ENCODE measurements around the gene CCDC77.

The CCDC77 gene

DNA sequence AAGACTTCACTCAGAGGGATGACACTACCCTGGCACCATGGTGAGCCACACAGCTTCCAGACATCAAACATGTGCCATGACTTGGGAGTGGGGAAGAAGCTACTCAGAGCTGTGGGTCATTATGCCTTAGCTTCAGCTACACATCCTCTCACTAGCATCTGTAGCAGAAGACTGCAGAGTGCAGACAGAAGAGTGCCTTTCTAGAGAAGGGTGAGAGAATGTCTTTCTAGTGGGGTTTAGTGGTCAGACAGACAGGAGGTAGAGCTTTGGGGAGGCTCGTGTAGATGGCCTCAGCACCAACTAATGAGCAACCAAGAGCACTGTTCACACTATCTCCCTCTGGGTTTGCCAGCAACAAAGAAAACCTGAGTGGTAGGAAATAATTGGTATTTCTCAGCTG, 53.4 kb downstream of the CCDC77 start:
- DNase-seq = no peak

DNA sequence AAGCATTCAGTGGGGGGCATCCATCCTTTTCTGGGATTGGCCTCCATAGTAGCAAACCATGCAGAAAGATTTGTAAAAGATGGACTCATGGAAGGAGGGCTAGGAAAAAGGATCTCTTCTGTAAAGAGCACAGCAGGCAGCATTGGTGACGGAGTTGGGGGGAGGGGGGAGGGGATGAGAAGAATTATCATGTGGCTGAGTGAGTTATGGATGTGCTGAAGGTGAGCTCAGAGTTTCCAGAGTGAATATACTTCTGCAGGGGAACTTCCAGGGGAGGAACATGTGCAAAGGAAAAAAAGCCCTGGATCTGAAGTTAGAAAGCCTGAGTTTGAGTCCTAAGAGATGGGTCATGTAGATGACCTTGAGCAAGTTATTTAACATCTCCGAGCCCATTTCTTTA, 54.4 kb downstream of the CCDC77 start:
- no peak for DNase-seq

DNA sequence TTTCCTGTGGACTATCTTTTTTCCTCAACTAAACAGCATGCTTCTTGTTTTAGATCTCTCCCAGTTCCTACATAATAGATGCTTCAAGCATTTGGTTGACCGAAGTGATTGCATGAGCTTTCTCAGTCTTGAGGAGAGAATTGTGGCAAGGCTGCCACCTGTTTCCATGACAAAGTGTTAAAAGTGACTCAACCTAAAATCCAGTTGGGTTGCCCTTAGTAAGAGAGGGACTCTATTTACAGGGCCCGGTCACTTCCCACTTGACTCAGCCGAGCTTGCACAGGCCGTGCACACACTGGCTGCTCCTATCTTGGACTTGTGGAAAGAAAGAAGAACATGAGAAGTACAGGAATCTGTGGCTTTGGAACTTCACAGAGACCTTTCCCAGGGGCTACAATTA, 56.2 kb downstream of the CCDC77 start:
- no peak for DNase-seq

DNA sequence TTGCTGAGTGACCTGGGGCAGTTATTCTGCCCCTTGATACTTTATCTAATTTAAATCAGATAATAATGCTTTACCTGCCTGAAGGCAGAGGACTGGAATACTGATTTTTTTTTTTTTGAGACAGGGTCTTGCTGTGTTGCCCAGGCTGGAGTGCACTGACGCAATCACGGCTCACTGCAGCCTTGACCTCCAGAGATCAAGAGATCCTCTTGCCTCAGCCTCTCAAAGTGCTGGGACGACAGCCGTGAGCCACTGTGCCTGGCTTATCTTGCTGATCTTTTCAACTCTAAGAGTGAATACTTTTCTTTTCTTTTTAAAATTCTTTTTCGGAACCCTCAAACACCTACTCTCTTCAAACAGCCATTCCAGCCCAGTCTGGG, 57.6 kb downstream of the CCDC77 start:
- DNase-seq = no peak

DNA sequence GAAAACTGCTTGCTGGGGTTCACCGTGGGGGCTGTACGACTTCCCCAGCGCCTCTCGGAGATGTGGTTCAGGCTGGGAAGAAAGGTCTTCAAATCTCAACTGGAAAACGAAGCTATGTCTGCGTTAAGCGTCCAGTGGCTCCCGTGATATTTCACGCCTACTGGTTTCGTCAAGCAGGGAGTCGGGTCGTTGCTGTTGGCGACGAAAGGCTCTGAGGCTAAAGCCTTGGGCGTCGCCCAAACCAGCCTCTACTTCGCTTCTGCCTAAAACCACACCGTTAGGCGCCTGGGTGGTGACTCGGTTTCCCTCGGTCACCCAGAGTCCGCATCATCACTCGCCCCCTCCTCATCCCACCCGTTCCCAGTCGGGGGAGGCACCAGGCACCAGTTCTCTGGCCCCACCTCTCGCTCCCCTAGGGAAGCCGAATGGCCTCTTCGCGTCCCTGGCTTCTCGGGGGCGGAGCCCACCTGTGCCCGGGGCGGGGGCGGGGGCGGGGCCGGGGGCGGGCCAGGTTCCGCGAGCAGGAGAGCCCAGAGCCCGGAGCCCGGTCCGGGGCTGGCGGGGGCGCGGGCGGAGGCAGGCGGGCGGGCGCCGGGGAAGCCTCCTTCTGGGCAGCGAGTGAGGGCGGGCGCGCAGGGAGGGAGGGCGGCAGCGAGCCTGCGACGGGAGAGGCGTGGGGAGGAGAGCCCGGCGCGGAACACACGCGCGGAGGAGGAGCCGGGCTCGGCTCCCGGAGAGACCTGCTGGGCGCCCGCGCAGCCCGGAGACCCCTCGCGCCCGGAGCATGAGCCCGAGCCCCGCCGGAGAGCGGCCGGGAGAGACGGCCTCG, 58.2 kb downstream of the CCDC77 start, which contains the start of gene B4GALNT3:
Gene B4GALNT3, plus strand, starts transcription at position 510 of the 829 bp plus-strand sequence. CDS start 438 bp downstream, outside the sequence.
- no peak for DNase-seq

DNA sequence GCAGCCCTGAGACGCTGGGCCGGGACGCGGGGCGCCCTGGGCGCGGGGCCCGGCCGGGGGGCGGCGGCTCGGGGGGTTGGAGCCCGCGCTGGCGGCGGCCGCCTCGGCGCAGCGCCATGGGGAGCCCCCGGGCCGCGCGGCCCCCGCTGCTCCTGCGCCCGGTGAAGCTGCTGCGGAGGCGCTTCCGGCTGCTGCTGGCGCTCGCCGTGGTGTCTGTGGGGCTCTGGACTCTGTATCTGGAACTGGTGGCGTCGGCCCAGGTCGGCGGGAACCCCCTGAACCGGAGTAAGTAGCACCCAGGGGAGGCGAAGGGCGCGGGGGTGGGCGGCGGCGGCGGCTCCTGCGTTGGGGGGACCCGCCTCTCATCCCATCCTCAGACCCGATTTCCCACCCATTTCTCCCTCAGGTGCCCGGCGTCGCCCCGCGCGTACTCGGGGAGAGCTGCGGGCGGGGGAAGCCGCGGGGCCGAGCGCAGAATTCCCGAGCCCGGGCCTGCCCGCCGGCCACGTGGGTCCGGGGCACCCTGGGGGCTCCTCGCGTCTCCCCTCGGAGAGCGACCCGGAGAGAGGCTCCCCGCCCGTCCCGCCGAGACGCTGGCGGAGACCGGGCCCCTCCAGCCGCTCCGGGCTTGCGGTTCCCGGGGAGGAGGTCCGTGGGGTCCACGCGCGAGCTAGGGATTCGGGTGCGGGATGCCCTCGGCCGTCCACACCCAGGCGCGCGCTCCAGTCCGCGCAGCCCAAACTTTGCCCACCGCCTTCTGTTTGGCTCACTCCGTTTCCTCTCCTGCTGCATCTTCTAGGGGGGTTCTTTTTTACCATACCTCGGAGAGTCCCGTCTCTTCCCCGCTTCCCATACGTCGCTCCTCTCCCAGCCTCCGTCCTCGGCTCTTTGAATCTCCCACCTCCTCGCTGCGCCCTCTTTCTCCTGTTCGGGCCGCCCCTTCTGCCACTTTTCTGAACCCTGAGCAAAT, 59.1 kb downstream of the CCDC77 start:
- DNase-seq = no peak

DNA sequence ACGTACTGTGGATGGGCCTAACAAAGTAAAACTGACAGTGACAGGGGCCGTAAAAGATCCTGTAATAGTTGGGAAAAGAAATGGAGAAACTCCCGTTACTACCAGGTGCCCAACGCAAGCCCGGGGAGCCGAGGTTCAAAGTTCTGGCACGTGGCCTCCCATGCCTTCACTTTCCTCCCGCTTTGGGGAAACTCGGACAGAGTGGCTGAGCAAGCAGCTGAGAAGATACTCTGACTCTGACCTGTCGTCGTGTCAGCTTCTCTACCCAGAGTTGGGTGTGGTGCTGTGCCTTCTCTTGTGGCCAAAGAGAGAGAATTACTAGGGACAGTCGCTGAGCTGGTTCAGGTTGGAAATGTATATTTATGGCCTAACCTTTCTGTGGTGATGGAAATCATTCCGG, 60.0 kb downstream of the CCDC77 start:
- DNase-seq = no peak

DNA sequence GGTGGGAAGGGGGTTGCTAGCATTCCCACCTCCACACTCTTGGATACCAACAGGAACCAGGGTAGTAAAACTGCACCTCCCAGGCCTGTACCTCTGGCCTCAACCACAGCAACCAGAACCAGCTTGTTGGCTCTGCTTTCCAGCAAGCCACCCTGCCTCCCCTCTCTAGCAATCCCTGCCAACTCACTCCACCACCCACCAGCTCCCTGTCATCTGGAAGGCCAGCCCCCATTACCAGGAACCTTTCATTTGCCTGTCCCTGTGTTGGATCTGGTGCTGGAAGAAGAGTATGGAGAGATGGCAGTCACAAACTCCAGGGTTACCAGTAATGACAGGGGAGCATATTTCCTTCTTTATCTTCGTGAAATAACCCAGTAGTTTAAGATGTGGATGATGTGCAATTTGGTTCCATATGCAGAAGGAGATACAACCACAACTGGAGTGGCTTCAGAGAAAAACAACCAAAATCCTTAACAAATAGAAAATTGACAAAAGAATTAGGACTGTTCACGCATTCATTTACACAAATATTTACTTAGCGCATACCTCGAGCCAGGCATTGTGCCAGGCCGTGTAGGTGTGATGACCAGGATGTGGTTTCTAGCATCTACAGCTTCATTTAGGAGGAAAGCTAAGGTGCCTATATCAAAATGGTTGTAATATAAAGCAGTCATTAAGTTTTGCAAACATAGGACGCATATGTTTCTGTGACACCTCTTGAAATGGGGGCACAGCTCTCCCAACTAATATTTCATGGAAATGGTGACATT, 61.7 kb downstream of the CCDC77 start:
- peak; percentile 60 for DNase-seq

DNA sequence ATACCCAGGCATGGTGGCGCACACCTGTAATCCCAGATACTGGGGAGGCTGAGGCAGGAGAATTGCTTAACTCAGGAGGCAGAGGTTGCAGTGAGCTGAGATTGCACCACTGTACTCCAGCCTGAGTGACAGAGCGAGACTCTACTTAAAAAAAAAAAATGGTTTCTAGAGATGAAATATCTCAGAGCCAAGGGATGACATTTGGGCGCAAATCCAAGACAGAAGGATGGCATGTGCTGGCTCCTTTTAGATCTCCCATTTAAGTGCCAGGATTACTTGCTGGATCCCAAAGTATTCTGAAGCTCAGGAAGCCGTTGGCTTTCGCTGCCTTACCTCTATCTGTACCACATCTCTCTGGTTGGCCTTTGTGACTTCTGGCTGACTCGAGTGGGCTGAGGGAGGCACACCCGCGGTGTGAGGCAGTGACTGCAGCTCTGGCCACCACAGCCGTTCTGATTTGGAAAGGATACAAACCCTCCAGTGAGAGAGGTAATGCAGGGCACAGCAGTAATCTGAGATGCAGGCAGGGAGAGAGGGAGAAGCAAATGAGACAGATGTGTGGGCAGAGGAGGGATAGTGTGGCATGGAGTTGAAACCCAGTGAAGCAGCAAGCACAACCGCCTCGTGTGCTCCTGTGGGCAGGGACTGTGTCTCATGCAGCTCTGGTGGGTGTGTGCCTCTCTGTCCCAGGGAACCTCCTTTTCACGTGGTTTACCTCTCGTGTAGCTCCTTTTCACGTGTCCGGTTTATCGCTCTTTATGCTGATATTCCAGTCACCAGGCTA, 63.2 kb downstream of the CCDC77 start:
- DNase-seq = no peak

DNA sequence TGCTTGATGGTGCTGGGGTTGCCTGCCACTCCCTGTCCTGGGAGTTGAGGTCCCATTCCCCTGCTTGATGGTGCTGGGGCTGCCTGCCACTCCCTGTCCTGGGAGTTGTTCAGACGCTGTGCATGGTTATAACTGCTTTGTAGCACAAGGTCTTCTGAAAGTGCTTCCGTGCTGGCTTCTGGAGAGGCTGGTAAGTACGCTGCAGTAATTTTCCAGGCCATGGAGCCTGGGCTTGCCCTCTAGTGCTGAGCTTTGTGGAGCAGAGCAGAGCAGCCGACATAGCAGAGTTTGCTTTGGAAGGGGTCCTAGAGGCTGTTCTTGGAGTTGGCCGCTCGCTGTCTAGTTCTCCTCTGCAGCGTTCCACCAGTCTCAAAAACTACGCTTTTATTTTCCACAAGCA, 64.6 kb downstream of the CCDC77 start:
- no peak for DNase-seq

DNA sequence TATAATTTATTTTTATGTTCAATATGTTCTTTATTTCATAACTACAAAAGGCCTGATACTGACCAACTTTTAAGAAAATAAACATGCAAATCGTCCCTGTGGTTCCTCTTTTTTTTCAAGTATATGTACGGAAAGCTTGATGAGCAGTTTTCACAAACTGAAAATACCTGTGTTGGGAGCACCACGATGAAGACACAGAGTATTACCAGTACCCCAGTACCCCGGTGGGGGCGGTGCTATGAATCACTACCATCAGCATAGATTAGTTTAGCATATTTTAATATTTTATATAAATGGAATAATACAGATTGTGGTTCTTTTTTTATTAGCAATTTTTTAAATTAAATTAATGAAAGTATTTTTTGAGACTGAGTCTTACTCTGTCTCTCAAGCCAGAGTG, 65.3 kb downstream of the CCDC77 start:
- no peak for DNase-seq

DNA sequence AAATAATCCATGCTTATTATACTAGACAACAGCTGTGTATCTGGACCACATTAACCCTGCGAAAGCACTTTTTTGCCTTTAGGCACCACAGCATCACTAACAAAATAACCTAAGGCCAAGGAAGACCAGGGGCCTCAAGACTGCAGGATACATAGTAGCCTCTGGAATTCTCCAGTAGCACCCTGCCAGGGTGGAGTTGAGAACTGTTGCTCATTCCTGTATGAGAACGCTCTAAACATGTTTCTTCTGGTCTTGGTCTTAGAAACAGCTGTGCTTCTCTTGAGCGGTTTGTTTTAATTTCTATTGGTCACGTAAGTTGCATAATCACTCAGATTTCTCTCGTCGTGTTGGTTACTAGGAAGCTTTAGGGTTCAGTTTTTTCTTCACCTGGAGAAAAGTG, 66.1 kb downstream of the CCDC77 start:
- DNase-seq = no peak

DNA sequence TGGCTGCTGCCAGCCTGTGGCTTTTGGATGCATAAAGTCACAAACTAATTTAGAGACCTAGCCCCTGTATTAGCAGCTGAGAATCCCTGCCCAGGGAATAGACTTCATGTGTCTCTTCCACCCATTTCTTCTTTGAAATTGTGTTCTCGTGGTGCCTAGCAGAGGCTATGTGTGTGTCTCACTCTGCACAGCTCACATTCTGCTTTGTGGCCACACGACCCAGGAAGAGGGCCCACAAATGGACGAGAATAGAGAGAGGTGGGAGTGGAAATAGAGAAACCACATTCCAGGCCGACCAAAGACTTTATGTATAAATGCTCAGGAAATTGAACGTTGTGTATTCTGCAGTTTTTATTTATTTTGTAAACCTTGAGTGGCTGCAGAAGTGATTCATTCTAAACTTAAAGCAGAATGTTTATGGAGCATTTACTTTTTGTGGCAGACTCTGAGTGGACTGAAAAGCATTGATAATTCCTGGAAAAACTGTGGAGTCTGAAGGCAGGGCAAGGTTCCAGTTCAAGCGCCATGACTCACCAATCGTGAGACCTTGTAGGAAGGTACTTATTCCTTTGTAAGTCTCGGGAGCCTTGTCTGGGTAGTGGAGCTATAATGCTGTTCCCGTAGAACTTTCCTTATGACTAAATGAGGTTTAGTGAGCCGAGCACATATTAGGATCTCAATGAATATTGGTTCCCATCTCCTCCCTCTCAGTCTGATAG, 67.4 kb downstream of the CCDC77 start:
- DNase-seq = no peak

DNA sequence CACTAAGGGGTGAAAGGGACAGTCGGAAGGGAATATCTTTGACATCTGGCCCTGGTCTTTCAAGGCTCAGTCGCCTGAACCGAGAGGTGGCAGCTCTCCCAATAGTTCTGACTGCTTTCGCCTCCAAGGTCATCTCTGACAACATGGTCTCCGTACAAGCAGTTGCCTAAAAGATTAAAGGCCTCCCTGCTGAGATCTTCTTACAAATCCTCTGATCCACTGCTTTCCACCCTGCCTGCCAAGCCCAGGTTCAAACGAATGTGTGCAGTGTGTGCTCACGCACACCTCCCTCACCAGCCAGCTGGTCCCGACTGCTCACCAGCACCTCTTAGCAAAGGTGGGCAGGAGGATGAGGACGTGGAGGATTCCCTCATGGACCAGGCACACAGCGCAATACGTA, 68.7 kb downstream of the CCDC77 start:
- no peak for DNase-seq

DNA sequence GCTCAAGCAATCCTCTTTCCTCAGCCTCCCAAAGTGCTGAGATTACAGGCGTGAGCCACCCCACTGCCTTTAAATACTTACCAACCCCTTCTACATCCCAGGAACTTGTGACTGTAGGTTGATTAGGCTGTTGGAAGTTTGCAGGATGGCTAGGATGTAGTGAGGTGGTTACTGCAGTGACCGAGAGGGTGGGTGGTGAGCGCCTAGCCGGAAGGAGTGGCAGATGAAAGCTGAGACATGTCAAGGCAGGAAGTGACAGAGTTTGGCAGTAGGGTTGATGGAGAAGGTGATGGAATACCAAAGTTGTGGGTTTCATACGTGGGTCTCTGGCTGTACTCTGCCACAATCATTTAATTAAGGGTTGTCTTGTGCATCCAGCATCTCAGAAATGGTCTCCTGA, 71.8 kb downstream of the CCDC77 start:
- DNase-seq = no peak

DNA sequence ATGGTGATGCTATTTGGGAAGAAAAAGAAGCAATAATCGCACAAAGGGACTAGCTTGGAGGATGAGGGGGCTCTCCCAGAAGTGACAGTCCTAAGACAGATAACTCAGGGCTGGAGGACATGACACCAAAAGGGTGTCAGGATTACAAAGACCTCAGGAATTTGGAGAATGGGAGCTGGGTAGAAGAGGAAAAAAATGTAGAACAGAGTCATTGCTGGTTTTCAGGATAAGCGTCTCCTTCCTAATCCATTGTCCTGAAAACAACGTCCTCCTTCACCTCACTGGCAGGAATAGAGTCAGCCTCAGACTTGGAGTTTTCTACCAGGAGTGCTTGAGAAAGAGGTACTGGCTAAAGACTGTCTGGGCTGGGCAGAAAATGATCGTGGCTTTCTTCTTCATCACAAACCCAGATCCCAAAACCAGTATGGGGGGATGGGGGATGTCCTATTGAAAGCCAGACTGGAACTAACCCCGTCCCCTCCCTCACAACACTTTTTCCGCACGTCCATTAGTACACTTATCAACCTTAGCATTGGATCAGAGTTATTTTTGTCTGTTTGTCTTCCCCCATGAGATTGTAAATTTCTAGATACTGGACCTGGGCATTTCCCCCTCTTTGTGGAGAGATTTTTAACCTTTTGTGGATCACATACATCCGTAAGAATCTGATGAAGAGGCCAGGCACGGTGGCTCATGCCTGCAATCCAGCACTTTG, 72.6 kb downstream of the CCDC77 start:
- DNase-seq = no peak

DNA sequence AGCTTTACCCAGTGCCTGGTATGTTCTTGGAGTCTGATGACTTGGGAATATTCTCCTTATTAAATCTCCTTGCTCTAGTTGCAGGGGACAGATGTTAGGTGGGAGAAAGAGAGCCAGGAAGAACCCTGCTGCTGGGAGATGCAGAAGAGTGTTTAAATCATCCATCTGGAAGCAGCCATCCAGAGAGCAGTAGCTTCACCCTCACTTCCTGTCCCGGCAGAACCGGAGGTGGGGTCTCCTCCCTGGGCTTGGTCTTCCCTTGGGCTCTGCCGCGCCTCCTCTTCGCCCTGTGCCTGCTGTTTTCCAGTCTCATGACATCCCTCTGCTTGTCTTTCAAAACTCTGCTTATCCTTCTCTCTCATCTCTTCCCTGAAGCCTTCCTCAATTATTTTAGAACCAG, 73.8 kb downstream of the CCDC77 start:
- no peak for DNase-seq

DNA sequence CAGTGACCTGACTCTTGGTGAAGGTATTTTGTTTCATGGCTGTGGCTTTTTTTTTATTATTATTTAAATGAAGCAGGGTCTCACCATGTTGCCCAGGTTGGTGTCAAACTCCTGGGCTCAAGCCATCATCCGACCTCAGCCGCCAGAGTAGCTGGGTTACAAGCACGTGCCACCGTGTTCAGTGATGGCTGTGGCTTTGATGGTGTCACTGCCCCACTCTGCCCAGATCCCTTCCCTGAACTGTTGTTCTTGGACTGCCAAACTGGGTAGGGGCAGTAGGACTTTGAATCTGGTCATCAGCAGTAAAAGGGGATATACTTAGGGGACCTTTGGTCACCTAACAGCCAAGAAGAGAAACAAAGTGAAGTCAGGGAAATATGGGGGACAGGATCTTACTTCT, 77.7 kb downstream of the CCDC77 start:
- no peak for DNase-seq

DNA sequence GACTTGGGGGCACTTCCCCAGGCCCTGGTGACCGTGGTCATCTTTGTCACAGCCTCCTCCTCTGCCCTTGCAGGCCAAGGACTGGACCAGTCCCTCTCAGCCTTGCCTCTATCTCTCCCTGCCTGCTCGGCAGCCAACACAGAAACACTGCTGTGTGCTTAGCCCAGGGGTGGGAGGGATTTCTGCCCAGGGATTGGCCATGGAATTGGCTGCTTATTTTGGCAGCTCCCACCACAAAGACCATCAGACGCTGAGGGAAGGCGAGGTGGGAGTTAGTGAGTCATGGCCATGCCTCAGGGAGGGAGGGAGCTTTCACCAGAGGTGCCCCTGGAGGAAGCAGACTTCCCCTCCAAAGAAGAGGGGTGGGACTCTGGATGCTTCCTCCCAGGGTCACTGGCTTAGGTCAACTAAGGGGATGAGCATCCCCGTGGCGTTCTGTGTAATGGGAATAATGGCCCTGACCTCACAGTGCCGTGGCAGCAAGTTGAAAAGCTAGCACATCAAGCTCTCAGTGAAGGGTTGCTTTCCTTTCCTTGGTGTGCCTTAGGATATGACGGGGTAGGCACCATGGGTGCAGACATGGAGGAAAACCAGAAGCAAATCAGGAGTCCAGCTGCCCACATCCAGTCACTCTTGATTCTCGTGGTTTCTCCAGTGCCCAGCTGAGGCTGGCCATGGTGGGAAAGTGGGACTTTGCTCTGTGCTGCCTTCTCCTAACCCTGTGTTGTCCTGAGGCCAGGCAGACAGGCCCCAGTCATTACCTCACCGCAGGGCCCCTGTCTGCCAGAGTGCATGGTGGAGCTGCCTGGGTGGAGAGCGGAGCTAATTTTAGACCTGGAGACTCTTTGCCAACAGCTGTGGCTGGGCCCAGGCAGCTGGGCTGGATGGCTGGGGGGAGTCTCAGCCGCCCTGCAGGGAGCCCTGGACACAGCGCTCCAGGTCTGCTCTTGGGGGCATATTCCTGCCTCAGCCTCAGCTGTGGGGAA, 79.7 kb downstream of the CCDC77 start:
- DNase-seq = no peak

DNA sequence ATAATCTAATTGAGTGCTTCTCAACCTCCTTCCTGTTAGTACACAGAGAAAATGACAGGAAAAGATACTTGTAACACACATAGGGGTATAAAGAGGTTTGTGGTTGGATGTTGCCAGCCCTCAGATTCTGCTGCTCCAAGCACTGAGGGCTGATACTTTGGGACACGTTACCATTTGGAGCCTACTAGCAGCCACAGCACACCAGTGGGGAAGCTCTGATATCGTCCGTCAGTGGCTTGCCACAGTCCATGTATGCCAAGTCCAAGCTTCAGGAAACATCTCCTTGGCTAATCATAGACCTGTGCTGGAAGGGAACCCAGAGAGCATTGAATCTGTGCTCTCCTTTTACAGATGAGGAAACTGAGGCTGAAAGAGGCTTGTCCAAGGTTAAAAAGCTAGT, 80.6 kb downstream of the CCDC77 start:
- DNase-seq = no peak
